Liver (tissue), 9 donors: ENCODE measurements around the gene TMEM117. TPM values are rescaled to one million over a fixed set of nuclear protein-coding genes. Genes with fewer than 3 reads are reported as not detected.

Experiments used
- DNase-seq: peaks from one replicate; pipeline ENCODE4 v3.0.0-alpha.2; 2017; ENCODE audit warnings: low spot score
- H3K27ac ChIP-seq, 2 donors: one replicate each; pipeline ENCODE4 v1.7.0; 2013; ENCODE audit warnings: inconsistent platforms in 2 of 2, low read length in 2 of 2, control low read depth in 1 of 2, low read depth in 1 of 2, mild to moderate bottlenecking in 1 of 2
- H3K27me3 ChIP-seq, 4 donors: one replicate each; pipeline versions ENCODE4 v1.6.1 to v1.7.0; 2013; ENCODE audit warnings: low read length in 3 of 4, inconsistent platforms in 1 of 4, mild to moderate bottlenecking in 1 of 4, moderate library complexity in 1 of 4; ENCODE audit not compliant: control insufficient read depth in 4 of 4, insufficient read depth in 4 of 4
- H3K36me3 ChIP-seq, 4 donors: one replicate each; pipeline versions ENCODE4 v1.6.1 to v1.7.0; 2013; ENCODE audit warnings: low read length in 3 of 4, mild to moderate bottlenecking in 3 of 4, low read depth in 1 of 4, moderate library complexity in 1 of 4; ENCODE audit not compliant: control insufficient read depth in 4 of 4, insufficient read depth in 3 of 4
- H3K4me1 ChIP-seq, 4 donors: one replicate each; pipeline versions ENCODE4 v1.6.1 to v1.7.0; 2013; ENCODE audit warnings: low read length in 3 of 4, mild to moderate bottlenecking in 3 of 4, moderate library complexity in 1 of 4; ENCODE audit not compliant: control insufficient read depth in 4 of 4, insufficient read depth in 4 of 4
- H3K4me3 ChIP-seq, 3 donors: one replicate each; pipeline versions ENCODE4 v1.6.1 to v1.7.0; 2013; ENCODE audit warnings: low read length in 3 of 3, control low read depth in 1 of 3, low read depth in 1 of 3, mild to moderate bottlenecking in 1 of 3
- H3K9ac ChIP-seq, 2 donors: one replicate each; pipeline ENCODE4 v1.7.0; 2013; ENCODE audit warnings: low read length in 2 of 2, mild to moderate bottlenecking in 2 of 2, moderate library complexity in 2 of 2, control low read depth in 1 of 2, low read depth in 1 of 2
- H3K9me3 ChIP-seq, 4 donors: one replicate each; pipeline versions ENCODE4 v1.6.1 to v1.7.0; 2013; ENCODE audit warnings: low read length in 3 of 4; ENCODE audit not compliant: control insufficient read depth in 4 of 4
- EGR1 ChIP-seq, 2 donors: IDR thresholded peaks; 2 replicates each; pipeline ENCODE4 v1.6.1; 2016 to 2018; ENCODE audit warnings: antibody characterized with exemption in 2 of 2, low read depth in 2 of 2
- FOXA1 ChIP-seq: IDR thresholded peaks from 2 replicates; pipeline ENCODE4 v1.6.1; 2016; ENCODE audit warnings: antibody characterized with exemption
- FOXA2 ChIP-seq: IDR thresholded peaks from 2 replicates; pipeline ENCODE4 v1.6.1; 2016; ENCODE audit warnings: antibody characterized with exemption
- GABPA ChIP-seq, 2 donors: IDR thresholded peaks in 1 of 2; conservative IDR thresholded peaks in 1 of 2; 2 replicates each; pipeline ENCODE4 v1.6.1; 2016; ENCODE audit warnings: antibody characterized with exemption in 2 of 2, mild to moderate bottlenecking in 1 of 2, moderate library complexity in 1 of 2
- HNF4A ChIP-seq, 2 donors: conservative IDR thresholded peaks; 2 replicates each; pipeline ENCODE4 v1.6.1; 2016; ENCODE audit warnings: antibody characterized with exemption in 2 of 2, mild to moderate bottlenecking in 2 of 2
- HNF4G ChIP-seq: IDR thresholded peaks from 2 replicates; pipeline ENCODE4 v1.6.1; 2016; ENCODE audit warnings: antibody characterized with exemption
- JUND ChIP-seq, 2 donors: IDR thresholded peaks; 2 replicates each; pipeline ENCODE4 v1.6.1; 2016; ENCODE audit warnings: antibody characterized with exemption in 2 of 2
- RAD21 ChIP-seq, 2 donors: IDR thresholded peaks; 2 replicates each; pipeline ENCODE4 v1.6.1; 2016; ENCODE audit warnings: antibody characterized with exemption in 2 of 2, mild to moderate bottlenecking in 2 of 2
- SP1 ChIP-seq: IDR thresholded peaks from 2 replicates; pipeline ENCODE4 v1.6.1; 2018; ENCODE audit warnings: antibody characterized with exemption, mild to moderate bottlenecking
- TAF1 ChIP-seq: conservative IDR thresholded peaks from 2 replicates; pipeline ENCODE4 v1.6.1; 2016; ENCODE audit warnings: antibody characterized with exemption, mild to moderate bottlenecking
- YY1 ChIP-seq: IDR thresholded peaks from 2 replicates; pipeline ENCODE4 v1.6.1; 2016; ENCODE audit warnings: antibody characterized with exemption, mild to moderate bottlenecking
- WGBS: extraction: QIAGEN DNeasy Blood & Tissue Kit; methylation state at CpG from one replicate; pipeline ENCODE4 v1.1.7; 2013; 5-methylcytosine and 5-hydroxymethylcytosine counted together
- polyA plus RNA-seq, 2 donors: library from polyadenylated mRNA; stranded (reverse) in 1 of 2; unstranded in 1 of 2; fragments of 200-250 nt in 1 of 2; fragments of >200 nt in 1 of 2; fragmentation: Nextera tagmentation in 1 of 2; extraction: Ambion mirVana in 1 of 2; gene quantifications; one replicate each; pipeline versions ENCODE4 v1.2.1 to v1.2.3, GENCODE V29; 2013 to 2015
- total RNA-seq, 2 donors: library from RNA; depleted of rRNA; stranded (reverse); fragments of >200 nt; gene quantifications; one replicate each; pipeline ENCODE4 v1.2.3, GENCODE V29; 2014
- TF ChIP-seq, protein P1 (sequence below): IDR thresholded peaks from 2 replicates; pipeline ENCODE4 v1.6.1; 2016; ENCODE audit warnings: antibody characterized with exemption
- TF ChIP-seq, protein P2 (sequence below): IDR thresholded peaks from 2 replicates; pipeline ENCODE4 v1.6.1; 2016; ENCODE audit warnings: antibody characterized with exemption, mild to moderate bottlenecking
- TF ChIP-seq, protein P3 (sequence below): fragments of 150-350 bp; IDR thresholded peaks from 2 replicates; pipeline ENCODE4 v1.5.1; 2017; ENCODE audit warnings: improper control_type of control experiment, low read depth, low read length; ENCODE audit not compliant: missing input control
- TF ChIP-seq, protein P4 (sequence below): IDR thresholded peaks from 2 replicates; pipeline ENCODE4 v1.6.1; 2016; ENCODE audit warnings: antibody characterized with exemption
- TF ChIP-seq, protein P5 (sequence below): IDR thresholded peaks from 2 replicates; pipeline ENCODE4 v1.6.1; 2016; ENCODE audit warnings: antibody characterized with exemption
- donor health status: healthy.
- donor health status: healthy.
- donor health status: healthy.
- donor health status: healthy.
- donor health status: healthy.

Gene TMEM117
- total and polyA plus RNA-seq, 4 donors: 2.0 to 5.9 (median 3.9) TPM

DNA sequence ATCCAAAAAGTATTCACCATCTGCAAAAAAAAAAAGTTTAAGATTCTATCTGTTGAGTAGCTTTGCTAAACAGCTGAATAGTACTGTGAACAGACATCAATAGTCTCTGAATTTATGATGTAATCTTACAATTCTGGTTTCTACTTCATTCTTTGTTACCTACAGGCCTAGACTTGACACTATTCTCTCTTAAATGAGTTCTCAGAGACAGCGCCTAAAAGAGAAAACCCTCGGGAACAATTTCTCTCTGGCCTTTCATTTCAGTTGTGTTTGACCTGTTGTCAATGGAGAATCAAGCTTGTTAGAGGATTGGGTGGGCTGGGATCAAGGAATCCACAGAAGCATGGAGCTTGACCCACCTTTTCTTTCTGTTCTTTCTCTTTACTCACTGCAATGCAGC lies 23.8 kb upstream of the TMEM117 start:
- no peak overlapping the region for H3K4me3 ChIP-seq
- no peak overlapping the region for H3K27ac ChIP-seq
- TF ChIP-seq FOXA1: no peak
- TF ChIP-seq FOXA2: no peak
- H3K36me3 ChIP-seq: no peaks in the 10 kb centered on the region
- no peaks in the 10 kb centered on the region for H3K27me3 ChIP-seq
- WGBS: 90% methylated on average over 2 of the region's 2 CpGs
- DNase-seq: no peak
- no peaks in the 10 kb centered on the region for H3K9me3 ChIP-seq
- H3K9ac ChIP-seq: no peak overlapping the region
- H3K4me1 ChIP-seq: no peaks in the 10 kb centered on the region

DNA sequence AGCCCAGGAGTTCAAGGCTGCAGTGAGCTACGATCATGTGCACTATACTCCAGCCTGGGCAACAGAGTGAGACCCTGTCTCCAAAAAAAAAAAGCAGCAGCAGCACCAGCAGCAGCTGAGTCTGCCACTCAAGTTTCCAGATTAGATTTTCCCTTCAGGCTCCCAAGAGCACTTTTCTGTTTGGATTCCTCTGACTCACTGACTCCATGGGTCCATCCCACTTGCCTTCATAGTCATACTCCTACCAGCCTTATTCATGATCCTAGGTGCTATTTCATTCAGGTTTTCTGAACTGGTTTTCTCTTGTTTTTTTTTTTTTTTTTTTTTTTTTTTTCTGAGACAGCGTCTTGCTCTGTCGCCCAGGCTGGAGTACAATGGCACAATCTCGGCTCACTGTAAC lies 23.0 kb upstream of the TMEM117 start:
- TF ChIP-seq, protein P1, sequence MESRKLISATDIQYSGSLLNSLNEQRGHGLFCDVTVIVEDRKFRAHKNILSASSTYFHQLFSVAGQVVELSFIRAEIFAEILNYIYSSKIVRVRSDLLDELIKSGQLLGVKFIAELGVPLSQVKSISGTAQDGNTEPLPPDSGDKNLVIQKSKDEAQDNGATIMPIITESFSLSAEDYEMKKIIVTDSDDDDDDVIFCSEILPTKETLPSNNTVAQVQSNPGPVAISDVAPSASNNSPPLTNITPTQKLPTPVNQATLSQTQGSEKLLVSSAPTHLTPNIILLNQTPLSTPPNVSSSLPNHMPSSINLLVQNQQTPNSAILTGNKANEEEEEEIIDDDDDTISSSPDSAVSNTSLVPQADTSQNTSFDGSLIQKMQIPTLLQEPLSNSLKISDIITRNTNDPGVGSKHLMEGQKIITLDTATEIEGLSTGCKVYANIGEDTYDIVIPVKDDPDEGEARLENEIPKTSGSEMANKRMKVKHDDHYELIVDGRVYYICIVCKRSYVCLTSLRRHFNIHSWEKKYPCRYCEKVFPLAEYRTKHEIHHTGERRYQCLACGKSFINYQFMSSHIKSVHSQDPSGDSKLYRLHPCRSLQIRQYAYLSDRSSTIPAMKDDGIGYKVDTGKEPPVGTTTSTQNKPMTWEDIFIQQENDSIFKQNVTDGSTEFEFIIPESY: no peak
- no peak for TF ChIP-seq GABPA (IDR thresholded peaks at IDR 0.05 in 1 of 2, conservative IDR thresholded peaks at IDR 0.05 in 1 of 2)
- TF ChIP-seq FOXA2: no peak
- no peak for TF ChIP-seq HNF4A (conservative IDR thresholded peaks at IDR 0.05)
- TF ChIP-seq RAD21 (IDR thresholded peaks at IDR 0.05): no peak
- TF ChIP-seq YY1: no peak
- no peak for TF ChIP-seq TAF1
- no peak for TF ChIP-seq HNF4G
- TF ChIP-seq EGR1 (IDR thresholded peaks at IDR 0.05; ENCODE audit: low read depth in 2 of 2): no peak
- TF ChIP-seq, protein P2, sequence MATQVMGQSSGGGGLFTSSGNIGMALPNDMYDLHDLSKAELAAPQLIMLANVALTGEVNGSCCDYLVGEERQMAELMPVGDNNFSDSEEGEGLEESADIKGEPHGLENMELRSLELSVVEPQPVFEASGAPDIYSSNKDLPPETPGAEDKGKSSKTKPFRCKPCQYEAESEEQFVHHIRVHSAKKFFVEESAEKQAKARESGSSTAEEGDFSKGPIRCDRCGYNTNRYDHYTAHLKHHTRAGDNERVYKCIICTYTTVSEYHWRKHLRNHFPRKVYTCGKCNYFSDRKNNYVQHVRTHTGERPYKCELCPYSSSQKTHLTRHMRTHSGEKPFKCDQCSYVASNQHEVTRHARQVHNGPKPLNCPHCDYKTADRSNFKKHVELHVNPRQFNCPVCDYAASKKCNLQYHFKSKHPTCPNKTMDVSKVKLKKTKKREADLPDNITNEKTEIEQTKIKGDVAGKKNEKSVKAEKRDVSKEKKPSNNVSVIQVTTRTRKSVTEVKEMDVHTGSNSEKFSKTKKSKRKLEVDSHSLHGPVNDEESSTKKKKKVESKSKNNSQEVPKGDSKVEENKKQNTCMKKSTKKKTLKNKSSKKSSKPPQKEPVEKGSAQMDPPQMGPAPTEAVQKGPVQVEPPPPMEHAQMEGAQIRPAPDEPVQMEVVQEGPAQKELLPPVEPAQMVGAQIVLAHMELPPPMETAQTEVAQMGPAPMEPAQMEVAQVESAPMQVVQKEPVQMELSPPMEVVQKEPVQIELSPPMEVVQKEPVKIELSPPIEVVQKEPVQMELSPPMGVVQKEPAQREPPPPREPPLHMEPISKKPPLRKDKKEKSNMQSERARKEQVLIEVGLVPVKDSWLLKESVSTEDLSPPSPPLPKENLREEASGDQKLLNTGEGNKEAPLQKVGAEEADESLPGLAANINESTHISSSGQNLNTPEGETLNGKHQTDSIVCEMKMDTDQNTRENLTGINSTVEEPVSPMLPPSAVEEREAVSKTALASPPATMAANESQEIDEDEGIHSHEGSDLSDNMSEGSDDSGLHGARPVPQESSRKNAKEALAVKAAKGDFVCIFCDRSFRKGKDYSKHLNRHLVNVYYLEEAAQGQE: no peak
- TF ChIP-seq, protein P3, sequence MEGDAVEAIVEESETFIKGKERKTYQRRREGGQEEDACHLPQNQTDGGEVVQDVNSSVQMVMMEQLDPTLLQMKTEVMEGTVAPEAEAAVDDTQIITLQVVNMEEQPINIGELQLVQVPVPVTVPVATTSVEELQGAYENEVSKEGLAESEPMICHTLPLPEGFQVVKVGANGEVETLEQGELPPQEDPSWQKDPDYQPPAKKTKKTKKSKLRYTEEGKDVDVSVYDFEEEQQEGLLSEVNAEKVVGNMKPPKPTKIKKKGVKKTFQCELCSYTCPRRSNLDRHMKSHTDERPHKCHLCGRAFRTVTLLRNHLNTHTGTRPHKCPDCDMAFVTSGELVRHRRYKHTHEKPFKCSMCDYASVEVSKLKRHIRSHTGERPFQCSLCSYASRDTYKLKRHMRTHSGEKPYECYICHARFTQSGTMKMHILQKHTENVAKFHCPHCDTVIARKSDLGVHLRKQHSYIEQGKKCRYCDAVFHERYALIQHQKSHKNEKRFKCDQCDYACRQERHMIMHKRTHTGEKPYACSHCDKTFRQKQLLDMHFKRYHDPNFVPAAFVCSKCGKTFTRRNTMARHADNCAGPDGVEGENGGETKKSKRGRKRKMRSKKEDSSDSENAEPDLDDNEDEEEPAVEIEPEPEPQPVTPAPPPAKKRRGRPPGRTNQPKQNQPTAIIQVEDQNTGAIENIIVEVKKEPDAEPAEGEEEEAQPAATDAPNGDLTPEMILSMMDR: no peak
- TF ChIP-seq, protein P4, sequence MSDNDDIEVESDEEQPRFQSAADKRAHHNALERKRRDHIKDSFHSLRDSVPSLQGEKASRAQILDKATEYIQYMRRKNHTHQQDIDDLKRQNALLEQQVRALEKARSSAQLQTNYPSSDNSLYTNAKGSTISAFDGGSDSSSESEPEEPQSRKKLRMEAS: no peak
- no peak for TF ChIP-seq FOXA1
- TF ChIP-seq, protein P5, sequence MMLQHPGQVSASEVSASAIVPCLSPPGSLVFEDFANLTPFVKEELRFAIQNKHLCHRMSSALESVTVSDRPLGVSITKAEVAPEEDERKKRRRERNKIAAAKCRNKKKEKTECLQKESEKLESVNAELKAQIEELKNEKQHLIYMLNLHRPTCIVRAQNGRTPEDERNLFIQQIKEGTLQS: no peak
- TF ChIP-seq JUND (IDR thresholded peaks at IDR 0.05): no peak
- TF ChIP-seq SP1: no peak
- Histone ChIP-seq H3K27ac (no peak overlapping the region), H3K9ac (no peak overlapping the region), H3K27me3 (no peaks in the 10 kb centered on the region), H3K4me1 (no peaks in the 10 kb centered on the region), H3K36me3 (no peaks in the 10 kb centered on the region), H3K4me3 (no peak overlapping the region), H3K9me3 (no peaks in the 10 kb centered on the region)
- no peak for DNase-seq
- WGBS: 80% methylated on average over 4 of the region's 4 CpGs
